ENCODE data around the gene DOCK7.

DNA sequence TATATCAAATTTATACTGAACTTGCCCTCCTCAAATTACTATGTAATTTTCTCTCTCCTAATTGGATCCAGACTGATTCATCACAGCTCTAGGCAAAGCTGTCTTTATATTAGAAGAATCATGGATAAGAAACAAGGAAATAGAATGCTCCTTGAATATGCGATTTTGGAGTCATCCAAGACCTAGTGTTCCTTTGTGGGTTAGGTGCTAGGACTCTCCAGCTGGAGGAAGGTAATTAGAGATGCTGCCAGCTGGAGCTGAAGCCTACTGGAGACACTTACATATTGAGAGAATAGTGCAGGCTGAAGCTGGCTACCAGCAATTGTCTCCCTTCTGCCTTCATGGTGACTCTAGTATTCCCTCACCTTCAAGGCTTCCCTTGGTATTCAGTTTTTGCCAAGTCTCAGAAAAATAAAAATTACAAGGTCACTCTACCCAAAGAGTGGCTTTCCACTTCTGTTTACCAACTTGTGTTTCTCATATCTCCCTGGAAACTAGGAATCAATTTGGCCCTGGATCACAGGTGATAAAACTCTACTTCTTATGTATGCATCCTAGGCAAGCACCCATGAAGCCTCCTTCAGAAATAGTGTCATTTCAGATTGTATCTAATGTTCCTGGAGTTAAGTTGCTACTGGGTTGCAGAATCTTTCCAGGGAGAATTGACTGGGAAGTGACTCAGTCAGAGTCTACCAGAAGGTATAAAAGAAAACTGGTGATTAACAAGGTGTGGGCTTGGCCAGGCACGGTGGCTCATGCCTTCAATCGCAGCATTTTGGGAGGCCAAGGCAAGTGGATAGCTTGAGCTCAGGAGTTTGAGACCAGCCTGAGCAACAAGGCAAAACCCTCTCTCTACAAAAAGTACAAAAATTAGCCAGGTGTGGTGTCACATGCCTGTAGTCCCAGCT is 24.4 kb upstream of the DOCK7 start:
- TF ChIP-seq, protein P1, sequence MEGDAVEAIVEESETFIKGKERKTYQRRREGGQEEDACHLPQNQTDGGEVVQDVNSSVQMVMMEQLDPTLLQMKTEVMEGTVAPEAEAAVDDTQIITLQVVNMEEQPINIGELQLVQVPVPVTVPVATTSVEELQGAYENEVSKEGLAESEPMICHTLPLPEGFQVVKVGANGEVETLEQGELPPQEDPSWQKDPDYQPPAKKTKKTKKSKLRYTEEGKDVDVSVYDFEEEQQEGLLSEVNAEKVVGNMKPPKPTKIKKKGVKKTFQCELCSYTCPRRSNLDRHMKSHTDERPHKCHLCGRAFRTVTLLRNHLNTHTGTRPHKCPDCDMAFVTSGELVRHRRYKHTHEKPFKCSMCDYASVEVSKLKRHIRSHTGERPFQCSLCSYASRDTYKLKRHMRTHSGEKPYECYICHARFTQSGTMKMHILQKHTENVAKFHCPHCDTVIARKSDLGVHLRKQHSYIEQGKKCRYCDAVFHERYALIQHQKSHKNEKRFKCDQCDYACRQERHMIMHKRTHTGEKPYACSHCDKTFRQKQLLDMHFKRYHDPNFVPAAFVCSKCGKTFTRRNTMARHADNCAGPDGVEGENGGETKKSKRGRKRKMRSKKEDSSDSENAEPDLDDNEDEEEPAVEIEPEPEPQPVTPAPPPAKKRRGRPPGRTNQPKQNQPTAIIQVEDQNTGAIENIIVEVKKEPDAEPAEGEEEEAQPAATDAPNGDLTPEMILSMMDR (IDR thresholded peaks at IDR 0.05; ENCODE audit: insufficient read depth, low read length, poor library complexity, severe bottlenecking), result no peak
- no peak for TF ChIP-seq EZH2phosphoT487 (conservative IDR thresholded peaks at IDR 0.05; ENCODE audit: low read length)

Data from SU-DHL-6 (cell line).